HEK293T (cell line): ENCODE measurements around the gene CDCA5.

Experiments
- ARNT ChIP-seq: fragments of 450-650 bp; IDR thresholded peaks from 2 replicates; pipeline ENCODE4 v1.6.1; 2017; ENCODE audit warnings: mild to moderate bottlenecking
- BHLHE40 ChIP-seq: fragments of 450-650 bp; IDR thresholded peaks from 2 replicates; pipeline ENCODE4 v1.6.1; 2016; ENCODE audit warnings: mild to moderate bottlenecking, moderate library complexity, borderline replicate concordance
- FOXA1 ChIP-seq: fragments of 450-650 bp; IDR thresholded peaks from 2 replicates; pipeline ENCODE4 v1.6.1; 2016; ENCODE audit warnings: mild to moderate bottlenecking
- HDGF ChIP-seq: fragments of 450-650 bp; IDR thresholded peaks from 2 replicates; pipeline ENCODE4 v1.6.1; 2017; ENCODE audit warnings: antibody characterized with exemption, borderline replicate concordance
- LEF1 ChIP-seq: fragments of 450-650 bp; IDR thresholded peaks from 2 replicates; pipeline ENCODE4 v1.6.1; 2017; ENCODE audit warnings: mild to moderate bottlenecking, borderline replicate concordance
- SP1 ChIP-seq: fragments of 450-650 bp; IDR thresholded peaks from 2 replicates; pipeline ENCODE4 v1.6.1; 2017
- TARDBP ChIP-seq: fragments of 450-650 bp; IDR thresholded peaks from 2 replicates; pipeline ENCODE4 v1.6.1; 2016
- ZNF384 ChIP-seq: fragments of 450-650 bp; IDR thresholded peaks from 2 replicates; pipeline ENCODE4 v1.6.1; 2016

GRCh38 chr11:65060913-65061408 is 22.9 kb downstream of the CDCA5 start:
- TF ChIP-seq BHLHE40 (no peak), TARDBP (no peak), HDGF (no peak), LEF1 (no peak), FOXA1 (no peak), ARNT (no peak), SP1 (no peak), ZNF384 (no peak)
